ENCODE measurements around the gene PLCD3. TPM values are rescaled to one million over a fixed set of nuclear protein-coding genes. Genes with fewer than 3 reads are reported as not detected.

The PLCD3 gene
- total and polyA plus RNA-seq, 2 of the 4 experiments (the other 2 are of a cell fraction): 5.6 to 36.6 TPM

GRCh38 chr17:45135192-45135977 lies 3.1 kb upstream of the PLCD3 start, which contains the start of gene ACBD4:
TSS of gene ACBD4 (plus strand) at chr17:45135687. CDS start at chr17:45136145, 458 bp downstream.
- no peak within 1 kb of the TSS for H2BK5ac ChIP-seq (ENCODE audit: low read depth, low read length, poor library complexity, severe bottlenecking)
- peak within 1 kb of the TSS; percentile 81 for H3K4ac ChIP-seq (ENCODE audit: low read depth, low read length)
- H3K9me1 ChIP-seq (ENCODE audit: insufficient read depth, low read length): peaks cover 10% of the 10 kb centered on the region
- H2BK15ac ChIP-seq (ENCODE audit: low read depth, low read length): no peak within 1 kb of the TSS
- dilution Hi-C loops (cut with HindIII; ENCODE audit: low sequenced_read_pairs, unreplicated experiment) (no loop called here), intact Hi-C loops (cut with micrococcal nuclease) (loop anchor here (1.0 kb wide), 2 partner anchors 26 to 62 kb away; partner anchors contain the start of gene HEXIM2), in situ Hi-C loops (cut with MboI; ENCODE audit: low sequenced_read_pairs) (loop anchor here (5.0 kb wide), 1 partner anchor 62 kb away; no protein-coding TSS in a partner anchor)
- peaks cover 9% of the 10 kb centered on the region; the same call in 1 of the 2 replicates for H4K20me1 ChIP-seq (ENCODE audit: insufficient read depth, low read length)
- CTCF ChIA-PET: interaction anchor here (0.6 to 2.3 kb wide), 43 partner anchors 9 to 289 kb away, joined by 3 to 59 read pairs (median 4); partner anchors contain the start of genes HEXIM1, HEXIM2 and MAP3K14
- peak within 1 kb of the TSS; percentile 92 for H2AK9ac ChIP-seq (replicated peaks; ENCODE audit: low read depth, low read length, poor library complexity)
- peak within 1 kb of the TSS; percentile 71 for H2AK5ac ChIP-seq (ENCODE audit: low read depth, low read length)
- peaks cover 15% of the 10 kb centered on the region for H3K4me1 ChIP-seq (ENCODE audit: control insufficient read depth, insufficient read depth, low read length)
- peak within 1 kb of the TSS; percentile 4 for H3K27ac ChIP-seq (ENCODE audit: insufficient read depth, low read length)
- H3K4me3 ChIP-seq (ENCODE audit: insufficient read depth, low read depth, low read length): peak within 1 kb of the TSS; percentile 47
- no peak within 1 kb of the TSS for H3K18ac ChIP-seq (ENCODE audit: low read depth, low read length)
- H2BK20ac ChIP-seq (ENCODE audit: low read depth, low read length): no peak within 1 kb of the TSS
- H2AFZ ChIP-seq (replicated peaks; ENCODE audit: low read length, poor library complexity): peak within 1 kb of the TSS; percentile 91
- peaks cover 14 to 24% of the 10 kb centered on the region in 2 experiments; a peak in 3 of 4 replicates for H3K79me1 ChIP-seq (ENCODE audit: low read depth in 1 of 2, low read length in 2 of 2)
- peaks cover 2% of the 10 kb centered on the region; the same call in 1 of the 2 replicates for H3K36me3 ChIP-seq (ENCODE audit: control insufficient read depth, insufficient read depth, low read length)
- BruUV-seq (replicated peaks): no TSS peak
- H3K4me2 ChIP-seq (ENCODE audit: low read depth, low read length): peak within 1 kb of the TSS; percentile 75
- no peaks in the 10 kb centered on the region for H3K27me3 ChIP-seq (ENCODE audit: control insufficient read depth, insufficient read depth, low read length)
- DNase-seq: peak; percentile 97
- ATAC-seq (ENCODE audit: low read depth): peak; percentile 71
- peak within 1 kb of the TSS; percentile 11; the same call in 1 of the 2 replicates for H3K23ac ChIP-seq (ENCODE audit: low read depth, low read length)
- peak within 1 kb of the TSS; percentile 29; the same call in 1 of the 2 replicates for H4K91ac ChIP-seq (ENCODE audit: insufficient read depth, low read depth, low read length)
- peak within 1 kb of the TSS; percentile 71 for H3K14ac ChIP-seq (replicated peaks; ENCODE audit: low read depth, low read length)
- peak within 1 kb of the TSS; percentile 45; the same call in 1 of the 2 replicates for H3K56ac ChIP-seq (ENCODE audit: extremely low read depth, insufficient read depth, low read length)
- peak within 1 kb of the TSS; percentile 44 for H3K9ac ChIP-seq (ENCODE audit: low read depth, low read length)
- H4K8ac ChIP-seq (ENCODE audit: low read depth in 2 of 2, low read length in 2 of 2): peak within 1 kb of the TSS; percentile 55 to 91
- 9% methylated on average over 21 of the region's 40 CpGs; no CpG with 5 or more reads in 1 of the 2 experiments for WGBS, 2 experiments (ENCODE audit: extremely low coverage in 2 of 2, insufficient read length in 1 of 2)
- no peaks in the 10 kb centered on the region for H3K9me3 ChIP-seq (ENCODE audit: control insufficient read depth, insufficient read depth, low read length)
- peak within 1 kb of the TSS; percentile 15; the same call in 1 of the 2 replicates for H2BK120ac ChIP-seq (ENCODE audit: low read depth, low read length)
- POLR2A ChIA-PET (ENCODE audit: unreplicated experiment): interaction anchor here (0.6 to 2.4 kb wide), 4 partner anchors 13 to 86 kb away, joined by 3 to 33 read pairs (median 6); partner anchors contain the start of genes HEXIM1 and HEXIM2
- peak within 1 kb of the TSS; percentile 5 for H4K5ac ChIP-seq (ENCODE audit: low read depth, low read length)
- TF ChIP-seq SMC3 (IDR thresholded peaks at IDR 0.05; ENCODE audit: low read depth, low read length) (peak; percentile 100), CHD1 (IDR thresholded peaks at IDR 0.05; ENCODE audit: low read depth, low read length) (no peak; the same call in 1 of the 2 replicates), NFE2L2 (IDR thresholded peaks at IDR 0.05; ENCODE audit: low read depth, low read length) (no peak), POLR2A (IDR thresholded peaks at IDR 0.05; ENCODE audit: low read depth, low read length) (0 out of 2 replicates have a peak, but pooled peaks have one; percentile 47), BHLHE40 (IDR thresholded peaks at IDR 0.05; ENCODE audit: low read depth, low read length) (no peak), RCOR1 (IDR thresholded peaks at IDR 0.05; ENCODE audit: insufficient replicate concordance, low read length) (no peak), CEBPB (IDR thresholded peaks at IDR 0.05; ENCODE audit: low read depth, low read length) (peak; percentile 93), ELK1 (IDR thresholded peaks at IDR 0.05; ENCODE audit: borderline replicate concordance, low read depth, low read length) (no peak), MXI1 (IDR thresholded peaks at IDR 0.05; ENCODE audit: borderline replicate concordance, low read depth, low read length) (no peak), RAD21 (IDR thresholded peaks at IDR 0.05; ENCODE audit: low read length) (peak; percentile 99)
- TF ChIP-seq, protein P1, sequence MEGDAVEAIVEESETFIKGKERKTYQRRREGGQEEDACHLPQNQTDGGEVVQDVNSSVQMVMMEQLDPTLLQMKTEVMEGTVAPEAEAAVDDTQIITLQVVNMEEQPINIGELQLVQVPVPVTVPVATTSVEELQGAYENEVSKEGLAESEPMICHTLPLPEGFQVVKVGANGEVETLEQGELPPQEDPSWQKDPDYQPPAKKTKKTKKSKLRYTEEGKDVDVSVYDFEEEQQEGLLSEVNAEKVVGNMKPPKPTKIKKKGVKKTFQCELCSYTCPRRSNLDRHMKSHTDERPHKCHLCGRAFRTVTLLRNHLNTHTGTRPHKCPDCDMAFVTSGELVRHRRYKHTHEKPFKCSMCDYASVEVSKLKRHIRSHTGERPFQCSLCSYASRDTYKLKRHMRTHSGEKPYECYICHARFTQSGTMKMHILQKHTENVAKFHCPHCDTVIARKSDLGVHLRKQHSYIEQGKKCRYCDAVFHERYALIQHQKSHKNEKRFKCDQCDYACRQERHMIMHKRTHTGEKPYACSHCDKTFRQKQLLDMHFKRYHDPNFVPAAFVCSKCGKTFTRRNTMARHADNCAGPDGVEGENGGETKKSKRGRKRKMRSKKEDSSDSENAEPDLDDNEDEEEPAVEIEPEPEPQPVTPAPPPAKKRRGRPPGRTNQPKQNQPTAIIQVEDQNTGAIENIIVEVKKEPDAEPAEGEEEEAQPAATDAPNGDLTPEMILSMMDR (conservative IDR thresholded peaks at IDR 0.05; ENCODE audit: low read depth, low read length): peak; percentile 100; the same call in 1 of the 2 replicates
- TF ChIP-seq, protein P2, sequence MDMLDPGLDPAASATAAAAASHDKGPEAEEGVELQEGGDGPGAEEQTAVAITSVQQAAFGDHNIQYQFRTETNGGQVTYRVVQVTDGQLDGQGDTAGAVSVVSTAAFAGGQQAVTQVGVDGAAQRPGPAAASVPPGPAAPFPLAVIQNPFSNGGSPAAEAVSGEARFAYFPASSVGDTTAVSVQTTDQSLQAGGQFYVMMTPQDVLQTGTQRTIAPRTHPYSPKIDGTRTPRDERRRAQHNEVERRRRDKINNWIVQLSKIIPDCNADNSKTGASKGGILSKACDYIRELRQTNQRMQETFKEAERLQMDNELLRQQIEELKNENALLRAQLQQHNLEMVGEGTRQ (IDR thresholded peaks at IDR 0.05; ENCODE audit: low read depth, low read length): no peak
